ENCODE results near the gene ALG2.
A peak's percentile ranks its signal among the peaks of the same experiment; 100 is the strongest.

The ALG2 gene

DNA sequence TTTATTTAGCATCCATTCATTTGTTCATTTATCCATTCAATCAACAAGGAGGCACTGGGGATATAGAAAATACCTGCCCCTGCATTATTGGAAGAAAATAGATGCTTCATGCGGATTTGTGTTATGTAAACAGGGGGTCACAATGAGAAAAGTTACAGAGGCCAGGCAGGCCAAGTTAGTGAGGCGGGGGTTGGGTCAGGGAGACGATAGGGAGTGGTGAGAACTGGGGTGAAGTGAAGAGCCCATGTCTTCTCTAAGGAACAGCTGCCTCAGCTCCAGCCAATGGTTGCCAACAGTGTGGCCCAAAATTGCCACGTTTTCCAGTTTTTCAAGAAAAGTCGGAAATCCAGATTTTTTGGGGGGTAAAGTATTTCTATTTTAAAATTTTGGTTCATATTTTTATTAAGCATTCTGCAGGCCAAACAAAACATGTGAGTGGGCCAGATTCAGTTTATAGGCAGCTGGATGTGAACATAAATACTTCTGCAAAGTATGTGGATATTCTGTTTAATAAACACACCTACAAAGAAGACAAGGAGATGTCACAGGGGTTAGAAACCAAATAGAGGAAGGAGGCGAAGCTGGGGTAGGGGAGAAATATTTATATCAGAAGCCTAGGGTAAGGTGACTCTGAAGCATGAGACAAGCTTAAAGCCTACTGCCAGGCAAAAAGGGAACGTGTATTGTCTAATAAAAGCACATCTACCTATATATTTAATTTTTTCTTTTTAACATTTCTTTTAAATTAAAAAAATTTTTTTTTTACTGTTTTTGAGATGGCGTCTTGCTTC is 44.0 kb downstream of the ALG2 start:
- Mint-ChIP-seq H3K4me1 (peaks cover 65% of the 10 kb centered on the region), H3K27ac (no peak overlapping the region), H3K9me3 (no peaks in the 10 kb centered on the region), H3K36me3 (peaks cover 4% of the 10 kb centered on the region), H3K4me3 (no peak overlapping the region)
- ATAC-seq (no peak), DNase-seq (ENCODE audit: low spot score in 2 of 2) (peak in 1 of 2 donors; percentile 29)

- Mint-ChIP-seq H3K4me1 (peaks cover 53% of the 10 kb centered on the region), H3K9me3 (no peaks in the 10 kb centered on the region), H3K4me3 (no peak overlapping the region), H3K27ac (no peak overlapping the region), H3K36me3 (peaks cover 2% of the 10 kb centered on the region)
- ATAC-seq, result no peak
- DNase-seq (ENCODE audit: low spot score in 2 of 2), result peak in 1 of 2 donors; percentile 39
Observed at GRCh38 chr9:99176527-99177013, 45.2 kb downstream of the ALG2 start.

DNA sequence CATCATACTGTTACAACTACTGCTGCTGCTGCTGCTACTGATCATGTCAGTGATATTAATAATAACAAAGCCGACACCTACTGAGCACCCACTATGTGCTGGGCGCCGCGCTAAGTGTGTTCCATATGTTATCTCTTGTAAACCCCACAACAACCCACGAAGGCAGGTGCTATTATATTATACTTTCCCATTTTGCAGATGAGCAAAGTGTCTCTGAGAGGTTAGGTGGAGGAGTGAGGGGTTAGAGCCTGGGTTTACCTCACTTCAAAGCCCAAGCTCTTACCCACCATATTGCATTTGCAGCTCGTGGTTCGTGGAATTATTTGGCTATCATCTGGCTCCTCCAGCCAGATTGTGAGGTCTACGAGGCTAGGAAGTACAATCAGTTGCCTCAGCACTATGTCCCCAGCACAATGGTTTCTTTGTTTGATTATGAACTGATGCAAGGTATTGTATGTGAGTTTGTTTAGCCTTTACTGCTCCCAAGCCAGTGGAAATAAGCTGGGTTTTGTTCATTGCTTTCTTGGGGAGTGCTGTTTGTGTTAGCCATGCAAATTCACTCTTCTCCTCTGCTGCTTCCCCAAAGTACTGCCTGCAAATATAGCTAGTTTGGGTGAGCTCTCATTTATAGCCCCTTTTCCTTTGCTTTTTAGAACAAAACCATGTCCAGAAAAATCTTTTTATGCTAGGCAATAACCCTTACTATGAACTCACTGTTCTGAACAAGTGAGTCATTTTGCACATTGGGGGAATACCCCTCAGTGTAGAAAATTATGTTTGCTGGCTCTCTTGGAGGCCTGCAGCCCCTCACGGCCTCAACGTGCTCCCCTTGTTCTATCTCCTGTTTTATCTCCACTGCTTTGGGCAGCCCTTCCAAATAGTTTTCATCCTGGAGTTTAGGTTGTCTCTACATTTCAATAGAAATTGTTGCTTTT is 47.9 kb downstream of the ALG2 start:
- DNase-seq (ENCODE audit: low spot score in 2 of 2) (peak in 1 of 2 donors; percentile 47), ATAC-seq (peak; percentile 85)
- no peaks in the 10 kb centered on the region for H3K9me3 Mint-ChIP-seq
- no peaks in the 10 kb centered on the region for H3K36me3 Mint-ChIP-seq
- no peak overlapping the region for H3K4me3 Mint-ChIP-seq
- peaks cover 26% of the 10 kb centered on the region for H3K4me1 Mint-ChIP-seq
- no peak overlapping the region for H3K27ac Mint-ChIP-seq

- H3K9me3 Mint-ChIP-seq, result no peaks in the 10 kb centered on the region
- no peak overlapping the region for H3K4me3 Mint-ChIP-seq
- no peaks in the 10 kb centered on the region for H3K36me3 Mint-ChIP-seq
- H3K27ac Mint-ChIP-seq, result no peak overlapping the region
- H3K4me1 Mint-ChIP-seq, result peaks cover 35% of the 10 kb centered on the region
- DNase-seq (ENCODE audit: low spot score in 2 of 2) (no peak), ATAC-seq (no peak)
Observed at GRCh38 chr9:99172124-99173091, 49.3 kb downstream of the ALG2 start.

- DNase-seq (ENCODE audit: low spot score in 2 of 2), result peak in 1 of 2 donors; percentile 33
- Mint-ChIP-seq H3K4me1 (peaks cover 34% of the 10 kb centered on the region), H3K27ac (no peak overlapping the region), H3K9me3 (no peaks in the 10 kb centered on the region), H3K4me3 (no peak overlapping the region), H3K36me3 (no peaks in the 10 kb centered on the region)
- no peak for ATAC-seq
Observed at GRCh38 chr9:99171225-99172123, 50.3 kb downstream of the ALG2 start.

GRCh38 chr9:99169982-99170761 is 51.6 kb downstream of the ALG2 start:
- DNase-seq (ENCODE audit: low spot score in 2 of 2) (peak in 1 of 2 donors; percentile 29), ATAC-seq (no peak)
- Mint-ChIP-seq H3K4me1 (peaks cover 41% of the 10 kb centered on the region), H3K36me3 (no peaks in the 10 kb centered on the region), H3K4me3 (no peak overlapping the region), H3K27ac (no peak overlapping the region), H3K9me3 (no peaks in the 10 kb centered on the region)

DNA sequence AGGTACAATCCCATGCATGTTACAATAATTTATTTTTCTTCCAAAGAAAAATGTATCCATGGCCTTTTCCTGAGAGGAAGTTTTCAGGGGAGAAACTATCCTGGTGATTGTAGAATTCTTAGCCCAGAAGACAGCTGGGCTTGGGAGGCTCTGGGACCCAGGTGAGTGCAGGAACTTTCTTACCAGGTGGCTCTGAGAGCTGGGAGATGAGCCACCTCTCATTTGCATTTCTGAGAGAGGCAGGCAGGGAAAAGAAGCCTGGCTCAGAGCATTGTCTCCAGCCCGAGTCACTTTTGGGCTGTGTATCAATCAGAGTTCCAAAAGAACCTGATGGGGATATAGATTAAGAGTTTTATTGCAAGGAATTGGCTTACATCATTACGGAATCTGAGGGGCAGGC is 52.7 kb downstream of the ALG2 start:
- Mint-ChIP-seq H3K9me3 (no peaks in the 10 kb centered on the region), H3K36me3 (no peaks in the 10 kb centered on the region), H3K4me3 (no peak overlapping the region), H3K27ac (no peak overlapping the region), H3K4me1 (peaks cover 36% of the 10 kb centered on the region)
- no peak for DNase-seq (ENCODE audit: low spot score in 2 of 2)
- no peak for ATAC-seq

DNA sequence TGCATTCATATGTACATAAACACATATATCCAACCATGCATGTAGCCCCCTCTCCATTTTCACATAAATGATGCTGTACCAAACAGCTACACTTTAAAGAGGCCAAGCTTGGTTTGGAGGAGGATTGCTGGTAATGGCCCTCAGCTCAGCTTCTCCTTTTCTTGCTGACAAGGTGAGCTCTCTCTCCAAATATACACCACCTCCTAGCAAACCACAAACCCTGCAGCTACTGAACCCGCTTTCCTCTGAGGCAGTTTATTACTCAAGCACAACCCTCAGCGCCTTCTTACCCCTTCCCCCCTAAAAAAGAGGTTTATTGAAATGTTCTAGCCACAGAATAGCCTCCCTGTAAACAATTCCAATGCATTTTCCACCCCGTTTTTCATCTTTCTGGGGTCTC is 54.0 kb downstream of the ALG2 start:
- Mint-ChIP-seq H3K27ac (no peak overlapping the region), H3K36me3 (no peaks in the 10 kb centered on the region)
- peak; percentile 44 for ATAC-seq

DNA sequence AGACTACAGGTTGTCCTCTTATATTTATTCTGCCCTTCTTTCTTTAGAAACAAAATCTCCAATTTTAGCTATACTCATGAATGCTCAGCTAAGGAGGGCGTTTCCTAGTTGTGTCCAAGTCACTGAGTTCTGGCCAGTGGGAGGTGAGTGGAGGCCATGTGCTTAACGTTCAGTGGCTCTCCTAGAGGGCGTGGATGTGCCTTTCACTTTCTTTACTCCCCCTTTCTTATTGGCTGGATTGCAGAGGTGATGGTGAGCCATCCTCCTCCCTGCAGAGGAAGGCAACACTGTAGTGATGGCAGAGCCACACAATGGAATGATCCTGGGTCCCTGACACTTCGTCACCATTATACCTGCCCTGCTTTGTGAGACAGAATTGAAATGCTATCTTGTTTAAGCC is 54.6 kb downstream of the ALG2 start:
- ATAC-seq, result no peak
- Mint-ChIP-seq H3K9me3 (no peaks in the 10 kb centered on the region), H3K4me1 (peaks cover 28% of the 10 kb centered on the region), H3K4me3 (no peak overlapping the region), H3K27ac (no peak overlapping the region), H3K36me3 (no peaks in the 10 kb centered on the region)
- no peak for DNase-seq (ENCODE audit: low spot score in 2 of 2)

More for the DNA sequence above, 54.0 kb downstream of the ALG2 start:
- no peak overlapping the region for H3K4me3 Mint-ChIP-seq
- DNase-seq (ENCODE audit: low spot score in 2 of 2), result no peak
- no peaks in the 10 kb centered on the region for H3K9me3 Mint-ChIP-seq
- peaks cover 28% of the 10 kb centered on the region for H3K4me1 Mint-ChIP-seq
